Activated CD8-positive, alpha-beta memory T cell treated with anti-CD3 and anti-CD28 coated beads for 36 hours (primary cell): ENCODE results near the gene IL17RE. TPM values are rescaled to one million over a fixed set of nuclear protein-coding genes. Genes with fewer than 3 reads are reported as not detected.
"Not testable (repeated sequence)": the region's sequence is repeated elsewhere in the genome, so short reads cannot be mapped to it uniquely, and the experiment has no call there.

Experiments
- CTCF ChIA-PET: fragments of 350-600 bp; sonication (Branson Sonifier 250); formaldehyde crosslinking; loops from one replicate; lab custom pipeline; 2021; ENCODE audit warnings: antibody characterized with exemption; lab: Charles Lee
- POLR2A ChIA-PET: fragments of 350-600 bp; sonication (Branson Sonifier 250); formaldehyde crosslinking; loops from one replicate; lab custom pipeline; 2021; ENCODE audit warnings: antibody characterized with exemption; lab: Charles Lee
- total RNA-seq, 2 experiments: library from RNA; stranded (reverse); gene quantifications; one replicate each; pipeline ENCODE4 v1.2.3, GENCODE V29; 2021

IL17RE gene
- total RNA-seq, 2 experiments from 2014 or later = 0.70 to 1.3 TPM

DNA sequence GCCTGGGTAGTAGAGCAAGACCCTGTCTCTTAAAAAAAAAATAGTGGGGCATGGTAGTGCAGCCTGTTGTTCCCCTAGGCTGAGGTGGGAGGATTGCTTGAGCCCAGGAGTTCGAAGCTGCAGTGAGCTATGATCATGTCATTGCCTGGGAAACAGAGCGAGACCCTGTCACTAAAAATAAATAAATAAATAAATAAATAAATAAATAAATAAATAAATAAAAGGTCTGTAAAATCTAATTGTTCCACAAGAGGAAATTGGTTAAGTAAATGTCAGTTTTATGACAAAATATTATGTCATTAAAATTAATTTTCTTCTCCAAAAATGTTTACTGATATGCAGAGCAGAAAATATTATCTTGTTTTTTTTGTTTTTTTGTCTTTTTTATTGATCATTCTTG is 36.3 kb downstream of the IL17RE start:
- POLR2A ChIA-PET = no interaction called here
- CTCF ChIA-PET = interaction anchor here (1.0 to 1.4 kb wide), 2 partner anchors 26 to 96 kb away, joined by 3 to 4 read pairs; partner anchors contain the start of gene RPUSD3

GRCh38 chr3:9939906-9940305 is 37.3 kb downstream of the IL17RE start:
- CTCF ChIA-PET, POLR2A ChIA-PET: not testable (repeated sequence)

GRCh38 chr3:9940746-9941145 is 38.1 kb downstream of the IL17RE start:
- POLR2A ChIA-PET = no interaction called here
- CTCF ChIA-PET = no interaction called here

GRCh38 chr3:9942164-9942563 is 39.5 kb downstream of the IL17RE start:
- ChIA-PET CTCF (interaction anchor here (0.7 kb wide), 1 partner anchor 23 kb away, joined by 3 read pairs; no protein-coding TSS in a partner anchor), POLR2A (interaction anchor here (0.7 kb wide), 1 partner anchor 193 kb away, joined by 3 read pairs; no protein-coding TSS in a partner anchor)

- ChIA-PET CTCF (no interaction called here), POLR2A (no interaction called here)
Observed at GRCh38 chr3:9942934-9943690, 40.5 kb downstream of the IL17RE start.

DNA sequence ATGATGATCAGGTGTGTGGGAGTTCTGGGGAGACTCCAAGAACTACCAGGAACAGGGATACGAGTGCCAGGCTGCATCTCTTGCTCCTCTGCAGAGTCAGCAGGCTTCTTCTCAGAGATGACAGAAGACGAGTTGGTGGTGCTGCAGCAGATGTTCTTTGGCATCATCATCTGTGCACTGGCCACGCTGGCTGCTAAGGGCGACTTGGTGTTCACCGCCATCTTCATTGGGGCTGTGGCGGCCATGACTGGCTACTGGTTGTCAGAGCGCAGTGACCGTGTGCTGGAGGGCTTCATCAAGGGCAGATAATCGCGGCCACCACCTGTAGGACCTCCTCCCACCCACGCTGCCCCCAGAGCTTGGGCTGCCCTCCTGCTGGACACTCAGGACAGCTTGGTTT is 41.6 kb downstream of the IL17RE start:
- POLR2A ChIA-PET = interaction anchor here (1.2 kb wide), 1 partner anchor 11 kb away, joined by 5 read pairs; the partner anchor contains the start of gene CRELD1
- CTCF ChIA-PET = interaction anchor here (0.6 to 1.4 kb wide), 2 partner anchors 11 to 101 kb away, joined by 4 read pairs; partner anchors contain the start of gene CRELD1

- ChIA-PET POLR2A (no interaction called here), CTCF (interaction anchor here (1.0 to 2.5 kb wide), 3 partner anchors 10 to 101 kb away, joined by 3 to 12 read pairs (median 10); partner anchors contain the start of genes CRELD1 and RPUSD3)
Observed at GRCh38 chr3:9945358-9945757, 42.7 kb downstream of the IL17RE start.

DNA sequence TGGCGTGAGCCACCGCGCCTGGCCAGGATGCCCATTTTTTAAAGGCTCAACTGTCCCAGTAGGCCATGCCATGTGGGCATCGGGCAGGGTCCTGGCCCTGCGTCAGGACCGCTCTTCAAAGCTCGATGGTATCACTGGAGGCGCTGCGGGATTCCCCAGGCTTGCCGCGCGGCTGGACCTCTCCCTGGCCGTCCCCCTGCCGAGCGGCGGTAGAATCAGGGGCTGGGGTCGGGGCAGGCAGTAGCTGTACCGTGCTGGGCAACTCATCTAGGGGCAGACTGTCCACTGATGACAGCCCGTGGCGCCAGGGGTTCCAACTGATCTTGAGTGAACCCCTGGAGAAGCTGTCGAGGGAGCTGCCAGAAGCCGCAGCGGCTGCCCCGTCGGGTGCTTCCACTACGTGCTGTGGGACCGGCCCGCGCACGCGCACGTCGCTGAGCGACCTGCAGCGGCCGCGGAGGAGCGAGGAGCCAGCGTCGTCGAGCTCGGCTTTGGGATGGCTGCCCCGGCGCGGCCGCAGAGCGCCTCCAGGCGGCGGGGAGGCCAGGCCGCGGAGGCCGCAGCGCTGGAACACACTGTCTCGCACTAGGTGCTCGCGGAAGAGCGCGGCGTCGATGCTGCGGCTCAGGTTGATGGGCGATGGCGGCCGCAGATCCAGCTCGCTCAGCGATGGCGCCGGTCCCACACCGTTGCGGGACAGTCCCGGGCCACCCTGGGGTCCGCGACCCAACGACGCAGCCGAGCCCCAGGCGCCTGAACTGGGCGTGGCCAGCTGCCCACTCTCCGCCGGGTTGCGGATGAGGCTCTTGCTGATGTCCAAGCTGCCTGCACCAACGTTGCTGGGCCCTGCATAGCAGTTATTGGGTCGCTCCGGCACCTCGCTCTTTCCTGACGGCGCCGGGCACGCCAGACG is 43.7 kb downstream of the IL17RE start:
- POLR2A ChIA-PET = interaction anchor here (0.6 to 1.5 kb wide), 4 partner anchors 14 to 152 kb away, joined by 3 to 7 read pairs (median 4); partner anchors contain the start of gene FANCD2
- CTCF ChIA-PET = interaction anchor here (0.5 to 2.5 kb wide), 8 partner anchors 11 to 102 kb away, joined by 3 to 12 read pairs (median 3); partner anchors contain the start of genes CRELD1 and RPUSD3

DNA sequence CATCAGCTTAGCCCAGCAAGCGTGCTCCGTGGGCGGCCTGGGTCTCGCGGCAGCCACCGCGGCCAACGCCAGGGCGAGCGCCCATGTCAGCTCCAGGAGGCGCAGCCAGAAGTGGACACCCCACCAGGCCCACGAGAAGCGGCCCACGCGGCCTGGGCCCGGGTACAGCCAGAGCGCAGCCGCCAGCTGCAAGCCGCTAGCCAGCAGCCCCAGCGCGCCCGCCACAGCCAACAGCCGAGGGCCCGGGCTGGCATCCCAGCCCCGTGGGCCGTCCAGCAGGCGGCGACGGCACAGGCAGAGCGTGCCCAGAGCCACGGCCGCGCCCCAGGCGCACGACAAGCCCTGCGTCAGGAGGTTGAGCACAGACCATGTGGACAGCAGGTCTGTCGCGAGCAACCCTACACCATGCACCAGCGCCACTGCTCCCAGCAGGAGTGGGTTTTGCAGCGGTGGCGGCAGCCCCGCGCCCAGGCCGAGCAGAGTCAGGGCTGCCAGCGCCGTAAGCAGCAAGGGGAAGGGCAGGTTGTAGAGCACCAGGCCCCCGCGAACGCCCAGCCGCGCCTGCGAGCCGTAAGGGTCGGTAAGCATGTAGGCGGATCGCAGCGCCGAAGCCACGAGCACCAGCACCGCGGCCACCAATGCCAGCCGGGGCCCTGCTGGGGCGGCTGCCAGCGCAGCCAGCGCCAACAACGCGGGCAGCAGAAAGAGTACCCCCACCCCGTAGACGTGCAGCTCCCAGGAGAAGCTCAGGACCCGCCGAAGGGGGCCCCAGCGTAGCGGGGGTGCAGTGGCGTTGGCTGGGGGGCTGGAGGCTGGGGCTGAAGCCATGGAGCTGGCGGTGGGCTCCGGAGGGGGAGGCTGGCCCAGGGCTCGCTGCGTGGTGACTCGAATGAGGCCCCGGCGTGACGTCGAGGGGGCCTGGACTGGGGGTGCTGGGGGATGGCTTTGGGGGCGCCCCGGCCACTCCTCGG is 44.7 kb downstream of the IL17RE start:
- ChIA-PET POLR2A (interaction anchor here (0.6 to 1.5 kb wide), 3 partner anchors 56 to 300 kb away, joined by 3 read pairs; partner anchors contain the start of gene FANCD2), CTCF (interaction anchor here (1.0 to 2.5 kb wide), 5 partner anchors 12 to 101 kb away, joined by 3 to 12 read pairs (median 5); partner anchors contain the start of gene CRELD1)

DNA sequence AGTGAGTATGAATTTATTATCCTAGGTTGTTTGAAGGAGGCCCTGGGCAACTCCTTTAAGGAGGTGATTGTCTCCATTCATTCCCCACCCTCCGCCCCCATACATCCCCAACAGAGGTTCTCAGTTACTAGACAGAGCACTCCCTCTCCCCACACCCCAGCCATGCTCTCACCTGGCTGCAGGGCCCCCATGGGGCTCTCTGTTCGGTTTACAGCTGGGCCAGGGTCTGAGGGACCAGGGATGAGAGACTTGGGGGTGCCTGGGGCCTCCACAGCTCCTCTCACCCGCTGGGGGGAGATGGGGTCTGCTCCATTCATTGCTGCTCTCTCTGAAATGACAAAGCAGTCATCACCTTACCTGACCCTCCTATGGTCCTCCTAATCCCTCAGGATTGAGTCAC is 45.9 kb downstream of the IL17RE start:
- ChIA-PET POLR2A (no interaction called here), CTCF (interaction anchor here (1.2 kb wide), 1 partner anchor 15 kb away, joined by 3 read pairs; the partner anchor contains the start of gene CRELD1)

DNA sequence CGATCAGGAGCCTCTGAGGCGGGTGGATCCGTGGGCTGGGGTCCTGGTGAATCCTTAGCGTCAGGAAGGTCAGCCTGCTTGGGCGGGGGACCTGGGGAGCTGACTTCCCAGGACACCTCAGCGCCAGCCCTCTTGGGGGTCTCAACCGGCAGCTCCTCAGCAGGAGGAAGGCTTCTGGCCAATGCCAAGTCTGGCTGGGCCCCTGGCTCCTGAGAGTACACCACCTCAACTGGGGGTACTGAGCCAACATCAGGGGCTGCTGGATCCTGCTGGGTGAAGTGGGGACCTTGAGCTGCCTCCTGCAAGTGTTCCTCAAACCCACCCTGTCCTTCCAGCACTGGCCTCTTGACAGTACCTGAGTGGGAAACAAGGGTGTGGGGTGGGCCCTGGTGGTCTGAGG is 46.5 kb downstream of the IL17RE start:
- ChIA-PET CTCF (interaction anchor here (1.2 kb wide), 1 partner anchor 16 kb away, joined by 3 read pairs; the partner anchor contains the start of gene CRELD1), POLR2A (no interaction called here)

- CTCF ChIA-PET = interaction anchor here (0.7 kb wide), 1 partner anchor 16 kb away, joined by 3 read pairs; the partner anchor contains the start of gene CRELD1
- POLR2A ChIA-PET = no interaction called here
Observed at GRCh38 chr3:9949626-9950025, 47.0 kb downstream of the IL17RE start.

DNA sequence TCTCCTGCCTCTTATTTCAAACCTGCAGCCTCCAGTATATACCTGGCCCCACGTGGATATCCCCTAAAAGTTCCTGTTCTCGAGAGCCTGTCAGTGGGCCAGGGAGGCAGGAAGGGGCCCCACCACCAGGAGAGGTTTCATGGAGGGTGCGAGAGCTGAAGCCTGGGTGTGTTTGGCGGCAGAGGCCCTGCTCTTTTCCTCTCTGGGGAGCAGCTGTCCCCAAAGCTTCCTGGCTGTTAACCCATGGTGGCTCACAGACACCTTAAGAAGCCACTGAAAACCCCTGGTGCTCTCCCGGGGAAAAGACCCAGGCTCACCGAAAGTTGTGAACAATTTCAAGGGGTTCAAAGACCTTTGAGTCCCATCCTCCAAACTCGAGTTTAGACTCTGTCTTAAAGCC is 48.5 kb downstream of the IL17RE start:
- ChIA-PET POLR2A (no interaction called here), CTCF (interaction anchor here (2.4 kb wide), 1 partner anchor 18 kb away, joined by 14 read pairs; the partner anchor contains the start of gene CRELD1)

GRCh38 chr3:9951598-9951961 is 48.9 kb downstream of the IL17RE start:
- ChIA-PET POLR2A (interaction anchor here (1.2 kb wide), 1 partner anchor 35 kb away, joined by 7 read pairs; the partner anchor contains the start of gene EMC3), CTCF (interaction anchor here (0.6 to 2.4 kb wide), 3 partner anchors 19 to 210 kb away, joined by 3 to 14 read pairs (median 3); partner anchors contain the start of gene CRELD1)

DNA sequence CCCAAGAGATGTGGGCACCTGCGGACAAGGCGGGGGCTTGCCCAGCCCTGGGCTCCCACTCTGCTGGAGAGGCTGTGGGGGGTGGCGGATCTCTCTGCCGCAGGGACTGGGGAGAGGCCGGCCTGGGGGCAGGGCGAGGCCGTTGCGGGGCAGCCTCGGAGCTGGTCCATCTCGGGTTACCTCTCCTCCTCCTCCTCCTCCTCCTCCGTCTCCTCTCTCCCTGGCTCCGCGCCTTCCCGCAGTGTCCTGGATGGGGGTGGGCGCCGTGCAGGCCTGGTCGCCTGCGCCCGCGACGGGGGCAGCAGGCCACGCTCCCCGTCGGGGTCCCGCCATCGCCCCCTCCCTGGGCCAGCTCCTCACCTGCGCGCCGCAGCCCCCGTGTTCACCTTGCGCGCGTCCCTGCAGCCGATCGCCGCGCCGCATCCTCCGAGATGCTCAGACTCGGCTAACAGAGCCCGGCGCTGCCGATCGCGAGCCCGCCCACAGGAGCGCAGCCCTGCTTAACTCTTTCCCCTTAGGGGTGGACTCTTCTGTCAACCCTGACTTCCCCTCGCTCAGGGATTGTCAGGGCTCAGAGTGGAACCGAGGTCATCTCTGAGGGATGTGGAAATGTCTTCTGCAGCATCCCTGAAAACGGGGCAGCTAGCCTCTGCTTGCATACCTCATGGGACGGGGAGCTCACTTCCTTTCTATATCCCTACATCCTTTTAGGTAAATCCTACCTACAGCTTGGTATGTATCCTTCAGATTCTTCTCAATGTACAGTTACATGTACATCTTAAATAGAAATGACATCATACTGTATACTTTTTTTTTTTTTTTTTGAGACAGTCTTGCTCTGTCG is 49.5 kb downstream of the IL17RE start, which contains the start of gene PRRT3:
TSS of gene PRRT3 (minus strand) at position 447 of the 844 bp plus-strand sequence. CDS start 2,293 bp downstream, outside the sequence.
- ChIA-PET CTCF (interaction anchor here (0.6 to 2.4 kb wide), 4 partner anchors 19 to 344 kb away, joined by 3 to 14 read pairs (median 3); partner anchors contain the start of gene CRELD1), POLR2A (interaction anchor here (0.9 to 1.2 kb wide), 2 partner anchors 34 to 109 kb away, joined by 3 to 7 read pairs; partner anchors contain the start of genes EMC3 and RPUSD3)

GRCh38 chr3:9955067-9955502 is 52.4 kb downstream of the IL17RE start:
- POLR2A ChIA-PET = no interaction called here

More at GRCh38 chr3:9955067-9955502, 52.4 kb downstream of the IL17RE start:
- CTCF ChIA-PET = no interaction called here
